HepG2 (cell line): ENCODE measurements around the gene MYO10. TPM values are rescaled to one million over a fixed set of nuclear protein-coding genes. Genes with fewer than 3 reads are reported as not detected.

Experiments
- ARID3A ChIP-seq: IDR thresholded peaks from 2 replicates; pipeline ENCODE4 v1.6.1; 2012; ENCODE audit warnings: low read depth, low read length, improper control_type of control experiment
- ATF1 ChIP-seq: IDR thresholded peaks from 2 replicates; pipeline ENCODE4 v1.6.1; 2016; ENCODE audit warnings: mild to moderate bottlenecking, control low read depth
- E2F2 ChIP-seq: sonication (generic); formaldehyde crosslinking; IDR thresholded peaks from 2 replicates; pipeline ENCODE4 v1.4.0; 2020; ENCODE audit warnings: missing genetic modification reagents, borderline replicate concordance
- IKZF4 ChIP-seq: sonication (generic); formaldehyde crosslinking; IDR thresholded peaks from 2 replicates; pipeline ENCODE4 v1.5.1; 2020; ENCODE audit warnings: borderline replicate concordance, mild to moderate bottlenecking, low read depth, missing genetic modification reagents; ENCODE audit errors: not compliant biosample characterization
- JUND ChIP-seq: sonication (generic); formaldehyde crosslinking; IDR thresholded peaks from 2 replicates; pipeline ENCODE4 v1.8.0; 2022; ENCODE audit warnings: mild to moderate bottlenecking, missing genetic modification reagents
- PCBP1 ChIP-seq: fragments of 200-400 bp; formaldehyde crosslinking; IDR thresholded peaks from 2 replicates; pipeline ENCODE4 v1.6.1; 2017; ENCODE audit warnings: mild to moderate bottlenecking, low read depth, low read length, borderline replicate concordance
- REST ChIP-seq, 2 experiments: IDR thresholded peaks; 2 replicates each; pipeline ENCODE4 v1.6.1; 2011 to 2012; ENCODE audit warnings: low read length in 2 of 2, borderline replicate concordance in 1 of 2, low read depth in 1 of 2, mild to moderate bottlenecking in 1 of 2, moderate library complexity in 1 of 2
- SALL2 ChIP-seq: sonication (generic); formaldehyde crosslinking; IDR thresholded peaks from 2 replicates; pipeline ENCODE4 v1.8.1; 2023; ENCODE audit warnings: mild to moderate bottlenecking, missing genetic modification reagents, inconsistent platforms
- SIN3A ChIP-seq: IDR thresholded peaks from 2 replicates; pipeline ENCODE4 v1.6.1; 2011; ENCODE audit warnings: low read depth, mild to moderate bottlenecking, control low read depth, low read length, borderline replicate concordance
- SKI ChIP-seq: fragments of 450-650 bp; IDR thresholded peaks from one replicate; pipeline ENCODE4 v1.6.1; 2018; ENCODE audit warnings: mild to moderate bottlenecking; ENCODE audit not compliant: partially characterized antibody
- SP1 ChIP-seq, 2 experiments: fragments of 450-650 bp in 1 of 2; sonication (generic) in 1 of 2; formaldehyde crosslinking in 1 of 2; IDR thresholded peaks; 2 replicates each; pipeline versions ENCODE4 v1.4.0 to v1.6.1; 2016 to 2020; ENCODE audit warnings: missing genetic modification reagents in 1 of 2
- SRSF4 ChIP-seq: fragments of 200-400 bp; formaldehyde crosslinking; IDR thresholded peaks from one replicate; pipeline ENCODE4 v1.6.1; 2018; ENCODE audit warnings: mild to moderate bottlenecking, low read depth, low read length, moderate library complexity; ENCODE audit not compliant: poor library complexity, severe bottlenecking
- STAG1 ChIP-seq: sonication (generic); formaldehyde crosslinking; IDR thresholded peaks from 2 replicates; pipeline ENCODE4 v1.4.0; 2020; ENCODE audit warnings: missing genetic modification reagents
- ZFP90 ChIP-seq: sonication (generic); formaldehyde crosslinking; IDR thresholded peaks from 2 replicates; pipeline ENCODE4 v1.8.0; 2022; ENCODE audit warnings: missing genetic modification reagents, mild to moderate bottlenecking, inconsistent platforms, borderline replicate concordance
- ZNF160 ChIP-seq: sonication (generic); formaldehyde crosslinking; IDR thresholded peaks from 2 replicates; pipeline ENCODE4 v1.8.0; 2022; ENCODE audit warnings: mild to moderate bottlenecking, inconsistent platforms, missing genetic modification reagents
- ZNF337 ChIP-seq: sonication (generic); formaldehyde crosslinking; IDR thresholded peaks from 2 replicates; pipeline ENCODE4 v1.5.1; 2020; ENCODE audit warnings: missing genetic modification reagents, low read depth, mild to moderate bottlenecking, borderline replicate concordance
- ZNF414 ChIP-seq: sonication (generic); formaldehyde crosslinking; IDR thresholded peaks from 2 replicates; pipeline ENCODE4 v1.5.0; 2020; ENCODE audit warnings: missing genetic modification reagents
- ZNF720 ChIP-seq: sonication (generic); formaldehyde crosslinking; IDR thresholded peaks from 2 replicates; pipeline ENCODE4 v1.4.0; 2020; ENCODE audit warnings: missing genetic modification reagents
- polyA plus RNA-seq, 8 experiments: library from polyadenylated mRNA; depleted of rRNA in 3 of 8; stranded (reverse) in 7 of 8; unstranded in 1 of 8; fragments of >200 nt; fragmentation: Illumina TruSeq in 4 of 8; extraction: Trizol in 4 of 8; gene quantifications; 2 replicates each; pipeline versions ENCODE4 v1.2.1 to v1.2.3, GENCODE V29; 2011 to 2016; ENCODE audit warnings: low read depth in 4 of 8, missing spikeins in 1 of 8, mixed read lengths in 1 of 8; ENCODE audit not compliant: insufficient read depth in 1 of 8
- total RNA-seq, 5 experiments: library from RNA; depleted of rRNA; stranded (reverse); fragments of >200 nt; fragmentation: Illumina TruSeq; extraction: Trizol; gene quantifications; 2 replicates each; pipeline ENCODE4 v1.2.3, GENCODE V29; 2016; ENCODE audit warnings: low read depth in 1 of 5

Gene MYO10
- total and polyA plus RNA-seq, 2 of the 13 experiments (the other 11 are each of a cell fraction or from before 2014, with no cell fraction given), result 4.5 to 14.0 TPM

GRCh38 chr5:16757989-16758501 is 178.0 kb downstream of the MYO10 start (continued):
- TF ChIP-seq REST (IDR thresholded peaks at IDR 0.05; ENCODE audit: borderline replicate concordance in 1 of 2, low read depth in 1 of 2, low read length in 2 of 2) (peak in 1 of 2 experiments; percentile 36; a peak in 1 of 4 replicates), ZFP90 (CRISPR knock-in tag) (no peak), SKI (no peak), ZNF160 (no peak), SP1 (IDR thresholded peaks at IDR 0.05) (no peak), SP1 (CRISPR knock-in tag; IDR thresholded peaks at IDR 0.05) (no peak), ARID3A (peak; percentile 76), ZNF337 (no peak), STAG1 (CRISPR knock-in tag) (no peak), SIN3A (0 out of 2 replicates have a peak, but pooled peaks have one; percentile 34), PCBP1 (no peak), E2F2 (CRISPR knock-in tag) (no peak), IKZF4 (CRISPR knock-in tag) (no peak), SRSF4 (no peak), ZNF414 (CRISPR knock-in tag) (no peak), ZNF720 (CRISPR knock-in tag) (no peak), SALL2 (CRISPR knock-in tag) (no peak), JUND (CRISPR knock-in tag) (0 out of 2 replicates have a peak, but pooled peaks have one; percentile 22), ATF1 (CRISPR knock-in tag) (no peak)
